Adrenal gland (tissue), 5 donors: ENCODE measurements around the gene AQP4.

Source experiments
- POLR2A ChIP-seq, 2 donors: fragments of 450-650 bp; IDR thresholded peaks; one replicate each; pipeline ENCODE4 v1.6.1; 2017; ENCODE audit warnings: antibody characterized with exemption in 2 of 2, mild to moderate bottlenecking in 2 of 2, moderate library complexity in 1 of 2
- TF ChIP-seq, protein P1 (sequence below), 6 experiments: fragments of 450-650 bp in 4 of 6; fragments of 200-600 bp in 2 of 6; sonication (generic) in 1 of 6; IDR thresholded peaks; 1 replicate in 5 of 6; 2 replicates in 1 of 6; pipeline versions ENCODE4 v1.5.1 to v1.8.0; 2016 to 2021; ENCODE audit warnings: antibody characterized with exemption in 6 of 6, mild to moderate bottlenecking in 2 of 6, moderate library complexity in 1 of 6
- donor health status: DM: no; HTN: no; CAD: no.

DNA sequence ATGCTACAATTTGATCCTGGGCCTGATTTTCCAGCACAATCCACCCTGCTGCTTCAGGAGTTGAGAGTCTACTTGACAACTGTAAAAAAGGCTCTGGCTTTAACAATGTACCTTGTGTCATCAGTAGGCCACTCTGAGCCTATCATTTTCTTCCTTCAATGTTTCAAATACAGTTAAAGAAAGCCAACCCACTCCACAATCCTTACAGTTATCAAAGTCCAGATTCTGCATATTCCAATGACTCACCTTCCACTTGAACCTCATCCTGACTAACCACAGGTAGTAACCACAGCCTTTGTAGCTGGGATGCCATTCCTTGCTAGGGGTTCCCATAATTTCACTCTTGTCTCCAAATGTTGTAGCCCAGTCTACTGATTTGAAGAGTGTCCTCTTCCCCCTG lies 35.5 kb upstream of the AQP4 start:
- TF ChIP-seq, protein P1, sequence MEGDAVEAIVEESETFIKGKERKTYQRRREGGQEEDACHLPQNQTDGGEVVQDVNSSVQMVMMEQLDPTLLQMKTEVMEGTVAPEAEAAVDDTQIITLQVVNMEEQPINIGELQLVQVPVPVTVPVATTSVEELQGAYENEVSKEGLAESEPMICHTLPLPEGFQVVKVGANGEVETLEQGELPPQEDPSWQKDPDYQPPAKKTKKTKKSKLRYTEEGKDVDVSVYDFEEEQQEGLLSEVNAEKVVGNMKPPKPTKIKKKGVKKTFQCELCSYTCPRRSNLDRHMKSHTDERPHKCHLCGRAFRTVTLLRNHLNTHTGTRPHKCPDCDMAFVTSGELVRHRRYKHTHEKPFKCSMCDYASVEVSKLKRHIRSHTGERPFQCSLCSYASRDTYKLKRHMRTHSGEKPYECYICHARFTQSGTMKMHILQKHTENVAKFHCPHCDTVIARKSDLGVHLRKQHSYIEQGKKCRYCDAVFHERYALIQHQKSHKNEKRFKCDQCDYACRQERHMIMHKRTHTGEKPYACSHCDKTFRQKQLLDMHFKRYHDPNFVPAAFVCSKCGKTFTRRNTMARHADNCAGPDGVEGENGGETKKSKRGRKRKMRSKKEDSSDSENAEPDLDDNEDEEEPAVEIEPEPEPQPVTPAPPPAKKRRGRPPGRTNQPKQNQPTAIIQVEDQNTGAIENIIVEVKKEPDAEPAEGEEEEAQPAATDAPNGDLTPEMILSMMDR (IDR thresholded peaks at IDR 0.05) = no peak
- TF ChIP-seq POLR2A (IDR thresholded peaks at IDR 0.05) = no peak
